ENCODE data around the gene HTR4.

- TF ChIP-seq ZNF274 (IDR thresholded peaks at IDR 0.05; ENCODE audit: low read depth, low read length) (no peak), YY1 (IDR thresholded peaks at IDR 0.05; ENCODE audit: insufficient read depth, insufficient read length) (no peak), SUZ12 (IDR thresholded peaks at IDR 0.05; ENCODE audit: extremely low read depth, insufficient read depth, insufficient read length) (no peak)
Observed at GRCh38 chr5:148509893-148510292, 144.4 kb downstream of the HTR4 start.
